Endothelial cell of hepatic sinusoid (primary cell): ENCODE measurements around the gene NCR3LG1.

Experiments used
- in situ Hi-C: cut with HindIII; loops from 2 replicates; pipeline ENCODE4 v1.10.0; 2017; ENCODE audit warnings: low sequenced_read_pairs

The NCR3LG1 gene

GRCh38 chr11:17391493-17392355 is 40.1 kb downstream of the NCR3LG1 start:
- in situ Hi-C loops = no loop called here

GRCh38 chr11:17392872-17393271 is 41.3 kb downstream of the NCR3LG1 start:
- in situ Hi-C loops = no loop called here

- in situ Hi-C loops = no loop called here
Measured at GRCh38 chr11:17393472-17393871, 41.9 kb downstream of the NCR3LG1 start.

- in situ Hi-C loops = no loop called here
Measured at GRCh38 chr11:17394743-17395390, 43.3 kb downstream of the NCR3LG1 start.

GRCh38 chr11:17395554-17395961 is 44.0 kb downstream of the NCR3LG1 start:
- in situ Hi-C loops = no loop called here

GRCh38 chr11:17395978-17396377 is 44.4 kb downstream of the NCR3LG1 start:
- in situ Hi-C loops = no loop called here

GRCh38 chr11:17396598-17397310 is 45.2 kb downstream of the NCR3LG1 start:
- in situ Hi-C loops = no loop called here

GRCh38 chr11:17397311-17398002 is 45.9 kb downstream of the NCR3LG1 start:
- in situ Hi-C loops = no loop called here

- in situ Hi-C loops = no loop called here
Measured at GRCh38 chr11:17399236-17399635, 47.6 kb downstream of the NCR3LG1 start.

- in situ Hi-C loops = no loop called here
Measured at GRCh38 chr11:17400048-17400775, 48.6 kb downstream of the NCR3LG1 start.

GRCh38 chr11:17401316-17401715 is 49.7 kb downstream of the NCR3LG1 start:
- in situ Hi-C loops = no loop called here

GRCh38 chr11:17401841-17402240 is 50.2 kb downstream of the NCR3LG1 start:
- in situ Hi-C loops = no loop called here

GRCh38 chr11:17402486-17402885 is 50.9 kb downstream of the NCR3LG1 start:
- in situ Hi-C loops = no loop called here

- in situ Hi-C loops = no loop called here
Measured at GRCh38 chr11:17403980-17404759, 52.6 kb downstream of the NCR3LG1 start.

GRCh38 chr11:17405232-17406005 is 53.8 kb downstream of the NCR3LG1 start:
- in situ Hi-C loops = no loop called here

- in situ Hi-C loops = no loop called here
Measured at GRCh38 chr11:17406082-17406817, 54.6 kb downstream of the NCR3LG1 start.

GRCh38 chr11:17406818-17407149 is 55.2 kb downstream of the NCR3LG1 start:
- in situ Hi-C loops = no loop called here

GRCh38 chr11:17407575-17407974 is 56.0 kb downstream of the NCR3LG1 start:
- in situ Hi-C loops = no loop called here
